Neural cell (in vitro differentiated cells): ENCODE measurements around the gene FKTN.
A peak's percentile ranks its signal among the peaks of the same experiment; 100 is the strongest.

Experiments
- CTCF ChIP-seq: fragments of 450-650 bp; IDR thresholded peaks from 2 replicates; pipeline ENCODE4 v1.5.1; 2014; ENCODE audit warnings: antibody characterized with exemption, mild to moderate bottlenecking, moderate library complexity; ENCODE audit not compliant: poor library complexity, severe bottlenecking
- EP300 ChIP-seq: fragments of 450-650 bp; conservative IDR thresholded peaks from 2 replicates; pipeline ENCODE4 v1.6.1; 2014; ENCODE audit warnings: antibody characterized with exemption, mild to moderate bottlenecking, moderate library complexity; ENCODE audit not compliant: poor library complexity, severe bottlenecking
- EZH2 ChIP-seq: fragments of 200-600, 300-800 bp; shearing (Covaris generic), sonication (generic); IDR thresholded peaks from 2 replicates; pipeline ENCODE4 v1.6.1; 2014; ENCODE audit warnings: antibody characterized with exemption, low read length, borderline replicate concordance, mild to moderate bottlenecking; ENCODE audit not compliant: insufficient read depth, poor library complexity, severe bottlenecking
- POLR2AphosphoS5 ChIP-seq: IDR thresholded peaks from 2 replicates; pipeline ENCODE4 v1.6.1; 2012
- RAD21 ChIP-seq: fragments of 450-650 bp; conservative IDR thresholded peaks from 2 replicates; pipeline ENCODE4 v1.6.1; 2014; ENCODE audit warnings: antibody characterized with exemption, mild to moderate bottlenecking, moderate library complexity
- REST ChIP-seq: IDR thresholded peaks from 2 replicates; pipeline ENCODE4 v1.6.1; 2012; ENCODE audit warnings: borderline replicate concordance
- TAF1 ChIP-seq: IDR thresholded peaks from 2 replicates; pipeline ENCODE4 v1.6.1; 2012; ENCODE audit warnings: low read depth

- TF ChIP-seq POLR2AphosphoS5: no peak
- TF ChIP-seq CTCF: peak; percentile 76
- TF ChIP-seq EZH2: no peak
- no peak for TF ChIP-seq TAF1
- TF ChIP-seq REST: no peak
- peak; percentile 81 for TF ChIP-seq RAD21
- TF ChIP-seq EP300: no peak
These were observed 51.0 kb downstream of the FKTN start for GRCh38 chr9:105608721-105609598.
